ENCODE measurements around the gene NPHP4. TPM values are rescaled to one million over a fixed set of nuclear protein-coding genes. Genes with fewer than 3 reads are reported as not detected.

Gene NPHP4
- total RNA-seq, 1 donor from 2014 or later, result 19.5 TPM

GRCh38 chr1:5915587-5916571, 76.3 kb downstream of the NPHP4 start:
- intact Hi-C loops (cut with micrococcal nuclease), result loop anchor here (1.0 kb wide), 3 partner anchors 39 to 402 kb away; no protein-coding TSS in a partner anchor

DNA sequence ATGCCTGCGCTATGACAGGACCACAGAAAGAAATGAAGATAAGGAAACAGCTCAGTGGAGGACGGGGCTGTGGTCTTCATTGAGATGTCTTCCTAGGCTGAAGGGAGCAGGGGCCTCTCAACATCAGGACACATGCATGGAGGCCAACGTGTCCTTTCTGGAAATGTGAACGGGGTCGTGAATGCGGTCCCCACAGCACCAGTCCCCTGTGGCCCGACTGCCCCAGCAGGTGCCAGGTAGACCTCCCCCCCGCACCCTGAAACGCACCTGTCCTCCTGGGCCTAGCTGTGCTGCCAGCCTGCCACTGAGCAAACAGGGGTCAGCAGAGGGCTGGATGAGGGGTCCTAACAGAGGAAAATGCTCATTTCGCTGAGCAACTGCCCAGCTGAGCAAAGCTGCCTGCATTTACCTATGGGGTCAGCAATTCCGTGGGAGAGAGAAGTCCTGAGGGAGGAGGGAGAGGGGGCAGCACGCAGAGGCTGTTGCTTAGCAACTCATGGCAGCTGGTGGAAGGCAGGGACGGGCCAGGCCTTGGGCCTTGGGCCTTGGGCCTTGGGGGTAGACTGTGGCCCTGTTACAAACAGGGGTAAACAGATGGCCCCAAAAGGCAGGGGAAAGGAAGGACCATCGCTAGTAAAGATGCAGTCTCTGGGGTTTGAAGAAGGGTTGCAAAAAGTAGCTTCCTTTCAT, 77.4 kb downstream of the NPHP4 start:
- intact Hi-C loops (cut with micrococcal nuclease), result no loop called here

DNA sequence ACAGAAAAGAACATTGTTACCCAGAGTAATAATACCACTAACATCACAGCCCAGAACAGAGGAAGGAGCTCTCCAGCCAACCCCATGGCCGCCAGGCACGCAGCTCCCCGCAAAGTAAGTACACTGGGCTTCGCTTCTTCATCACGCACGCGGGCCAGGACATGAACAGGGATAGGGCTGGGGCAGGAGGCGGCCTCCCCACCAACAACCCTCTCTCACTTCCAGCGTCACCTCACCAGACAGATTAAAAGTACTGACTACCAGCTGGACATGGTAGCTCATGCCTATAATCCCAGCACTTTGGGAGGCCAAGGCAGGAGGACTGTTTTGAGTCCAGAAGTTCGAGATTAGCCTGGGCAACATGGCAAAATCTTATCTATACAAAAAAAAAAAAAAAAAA, 78.3 kb downstream of the NPHP4 start:
- intact Hi-C loops (cut with micrococcal nuclease), result no loop called here

DNA sequence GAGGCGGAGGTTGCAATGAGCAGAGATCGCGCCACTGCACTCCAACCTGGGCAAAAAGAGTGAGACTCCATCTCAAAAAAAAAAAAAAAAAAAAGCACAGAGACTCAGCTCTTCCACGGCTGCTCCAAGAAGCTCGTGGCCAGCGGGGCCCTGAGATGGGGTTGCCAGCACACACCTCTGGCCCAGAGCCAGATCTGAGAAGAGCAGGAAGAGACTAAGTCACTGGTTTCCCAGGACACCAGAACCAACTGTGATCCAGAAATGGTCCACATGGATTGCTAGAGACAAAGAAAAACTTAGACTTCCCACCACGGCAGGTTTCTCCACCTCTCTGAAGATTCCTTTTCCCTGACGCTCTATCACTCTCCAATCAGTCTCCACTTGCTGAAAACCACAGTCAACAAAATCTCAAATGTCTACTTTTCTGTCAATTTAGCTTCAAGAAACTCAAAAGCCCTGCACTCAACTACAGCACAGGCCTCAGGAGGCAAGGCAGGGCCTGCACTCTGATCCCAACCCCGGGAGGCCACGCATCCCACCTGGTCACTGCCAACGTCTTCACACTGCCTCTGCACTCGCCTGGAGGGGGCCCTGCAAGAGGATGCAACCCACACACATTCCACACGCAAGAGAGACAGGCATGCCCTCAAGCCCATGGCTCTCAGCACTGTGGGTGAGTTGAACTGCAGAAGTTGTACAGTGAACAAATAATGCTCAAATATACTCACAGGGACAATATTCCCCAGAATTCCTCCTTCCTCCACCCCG, 79.0 kb downstream of the NPHP4 start:
- intact Hi-C loops (cut with micrococcal nuclease), result no loop called here

- intact Hi-C loops (cut with micrococcal nuclease), result no loop called here
These were observed 80.4 kb downstream of the NPHP4 start for GRCh38 chr1:5911871-5912271.

- intact Hi-C loops (cut with micrococcal nuclease), result no loop called here
These were observed 81.1 kb downstream of the NPHP4 start for GRCh38 chr1:5911157-5911556.

DNA sequence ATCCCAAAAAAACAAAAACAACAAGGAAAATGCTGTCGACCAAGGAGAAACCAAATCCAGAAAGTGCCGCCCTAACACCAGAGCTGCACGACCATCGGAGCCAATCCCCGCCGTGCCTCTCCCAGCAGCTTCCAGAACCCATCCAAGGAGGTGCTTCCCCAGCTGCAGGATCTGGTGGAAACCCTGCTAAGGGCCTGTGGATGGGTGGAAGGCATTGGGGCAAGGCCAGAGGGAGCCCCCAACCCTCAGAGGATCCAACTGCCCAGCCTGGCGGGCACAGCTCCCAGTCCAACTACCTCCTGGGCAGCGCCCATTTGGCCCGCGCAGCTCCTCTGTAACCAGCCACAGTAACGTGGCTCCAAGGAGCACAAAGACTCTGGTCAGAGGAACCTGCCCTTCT, 81.6 kb downstream of the NPHP4 start:
- intact Hi-C loops (cut with micrococcal nuclease), result no loop called here

GRCh38 chr1:5910276-5910620, 82.0 kb downstream of the NPHP4 start:
- intact Hi-C loops (cut with micrococcal nuclease), result no loop called here

DNA sequence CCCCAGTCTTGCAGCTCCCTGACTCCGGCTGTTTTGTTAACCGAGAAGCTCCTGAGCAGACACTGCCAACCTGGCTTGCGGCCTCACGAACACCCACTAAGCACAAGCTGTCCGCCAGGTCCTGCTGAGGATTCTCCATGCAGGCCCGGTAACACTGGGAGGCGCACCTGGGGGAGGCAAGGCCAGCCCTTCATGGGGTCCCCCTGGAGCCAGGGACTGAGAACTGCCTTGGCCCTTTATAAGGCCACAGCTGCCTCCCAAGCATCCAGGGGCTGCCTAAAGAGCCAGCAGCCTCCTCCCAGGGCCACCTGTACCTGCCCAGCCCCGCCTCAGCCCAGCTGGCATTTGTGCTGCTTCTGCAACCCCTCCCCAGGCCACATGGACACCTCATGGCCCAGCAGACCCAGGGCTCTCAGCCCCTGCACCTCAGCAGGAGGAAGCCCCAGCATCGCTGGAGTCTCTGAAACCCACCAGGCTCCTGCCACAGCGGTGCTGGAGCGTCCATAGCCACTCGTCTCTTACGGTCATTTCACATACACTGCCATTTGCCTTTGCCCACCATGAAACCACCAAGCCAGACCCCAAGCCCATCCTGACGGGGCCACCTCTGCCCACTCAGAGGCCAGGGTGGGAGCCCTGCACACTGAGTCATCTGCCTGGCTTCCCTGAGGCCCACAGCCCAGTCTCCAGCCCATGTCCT, 82.5 kb downstream of the NPHP4 start:
- intact Hi-C loops (cut with micrococcal nuclease), result no loop called here

GRCh38 chr1:5908461-5909375, 83.5 kb downstream of the NPHP4 start:
- intact Hi-C loops (cut with micrococcal nuclease), result no loop called here

GRCh38 chr1:5907966-5908365, 84.3 kb downstream of the NPHP4 start:
- intact Hi-C loops (cut with micrococcal nuclease), result no loop called here

GRCh38 chr1:5907386-5907785, 84.8 kb downstream of the NPHP4 start:
- intact Hi-C loops (cut with micrococcal nuclease), result no loop called here

GRCh38 chr1:5906966-5907365, 85.3 kb downstream of the NPHP4 start:
- intact Hi-C loops (cut with micrococcal nuclease), result no loop called here

- intact Hi-C loops (cut with micrococcal nuclease), result no loop called here
These were observed 86.1 kb downstream of the NPHP4 start for GRCh38 chr1:5906116-5906515.

DNA sequence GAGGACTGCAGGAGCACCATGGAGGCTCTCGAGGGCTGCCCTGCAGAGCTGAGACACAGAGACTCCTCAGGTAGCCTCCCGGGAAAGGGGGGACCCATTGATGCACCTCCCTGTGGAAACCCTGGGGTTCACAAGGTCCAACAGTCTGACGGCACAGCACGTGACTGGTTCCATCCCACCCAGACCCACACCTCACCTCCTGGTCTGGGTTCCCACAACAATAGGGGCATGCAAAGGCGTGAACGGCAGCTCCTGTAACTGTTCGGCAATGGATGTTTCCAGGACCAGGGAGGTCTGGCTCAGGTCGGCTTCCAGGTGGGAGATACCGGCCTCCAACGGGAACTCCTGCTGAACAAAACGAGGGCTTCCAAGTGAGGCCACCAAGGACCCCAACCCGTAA, 86.8 kb downstream of the NPHP4 start:
- intact Hi-C loops (cut with micrococcal nuclease), result no loop called here

DNA sequence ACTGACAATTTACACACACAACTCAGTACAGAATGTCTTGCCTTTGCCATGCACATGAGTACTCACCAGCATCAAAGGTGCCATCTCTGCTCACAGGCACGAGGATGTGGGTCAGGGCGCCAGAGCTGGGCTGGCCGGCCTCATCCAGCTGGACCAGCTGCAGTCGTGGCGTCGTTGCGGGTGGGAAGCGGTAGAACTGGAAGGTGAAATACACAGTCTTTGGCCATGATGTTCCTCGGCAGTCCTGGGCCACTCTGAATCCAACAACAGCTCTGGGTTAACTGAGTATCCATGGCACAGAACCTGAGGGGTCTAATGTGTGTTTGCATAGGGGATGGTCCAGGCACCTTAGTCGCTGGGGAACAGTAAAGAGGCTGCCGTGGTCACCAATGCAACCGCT, 87.7 kb downstream of the NPHP4 start:
- intact Hi-C loops (cut with micrococcal nuclease), result no loop called here

DNA sequence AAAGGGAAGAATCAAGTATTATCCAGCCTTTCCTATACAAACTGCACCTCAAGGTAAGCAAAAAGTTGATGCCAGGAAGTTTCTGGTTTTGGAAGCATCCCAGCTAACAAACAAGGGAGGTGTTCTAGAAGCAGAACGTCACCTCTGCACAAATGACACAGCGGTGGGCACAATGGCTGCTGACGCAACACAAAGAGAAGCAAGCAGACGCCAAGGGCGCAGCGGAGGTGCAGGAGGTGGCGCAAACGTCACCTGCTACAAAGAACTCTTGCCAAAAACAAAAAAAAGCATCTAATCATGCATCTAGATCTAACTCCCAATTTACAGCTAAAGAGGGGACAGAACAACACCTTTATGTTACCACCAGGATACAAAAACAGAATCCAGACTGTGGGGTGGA, 88.5 kb downstream of the NPHP4 start:
- intact Hi-C loops (cut with micrococcal nuclease), result no loop called here

GRCh38 chr1:5903031-5903430, 89.2 kb downstream of the NPHP4 start:
- intact Hi-C loops (cut with micrococcal nuclease), result no loop called here

- intact Hi-C loops (cut with micrococcal nuclease), result no loop called here
These were observed 90.4 kb downstream of the NPHP4 start for GRCh38 chr1:5901841-5902240.

GRCh38 chr1:5901150-5901549, 91.1 kb downstream of the NPHP4 start:
- intact Hi-C loops (cut with micrococcal nuclease), result no loop called here
